ENCODE results near the gene MORN5. TPM values are rescaled to one million over a fixed set of nuclear protein-coding genes. Genes with fewer than 3 reads are reported as not detected.

The MORN5 gene
- total RNA-seq, 1 donor from 2014 or later = 0.57 TPM

GRCh38 chr9:122204055-122204454, 44.3 kb downstream of the MORN5 start:
- Mint-ChIP-seq H3K27ac (no peak overlapping the region), H3K4me3 (ENCODE audit: low read depth) (no peak overlapping the region)
- TF ChIP-seq, protein P1, sequence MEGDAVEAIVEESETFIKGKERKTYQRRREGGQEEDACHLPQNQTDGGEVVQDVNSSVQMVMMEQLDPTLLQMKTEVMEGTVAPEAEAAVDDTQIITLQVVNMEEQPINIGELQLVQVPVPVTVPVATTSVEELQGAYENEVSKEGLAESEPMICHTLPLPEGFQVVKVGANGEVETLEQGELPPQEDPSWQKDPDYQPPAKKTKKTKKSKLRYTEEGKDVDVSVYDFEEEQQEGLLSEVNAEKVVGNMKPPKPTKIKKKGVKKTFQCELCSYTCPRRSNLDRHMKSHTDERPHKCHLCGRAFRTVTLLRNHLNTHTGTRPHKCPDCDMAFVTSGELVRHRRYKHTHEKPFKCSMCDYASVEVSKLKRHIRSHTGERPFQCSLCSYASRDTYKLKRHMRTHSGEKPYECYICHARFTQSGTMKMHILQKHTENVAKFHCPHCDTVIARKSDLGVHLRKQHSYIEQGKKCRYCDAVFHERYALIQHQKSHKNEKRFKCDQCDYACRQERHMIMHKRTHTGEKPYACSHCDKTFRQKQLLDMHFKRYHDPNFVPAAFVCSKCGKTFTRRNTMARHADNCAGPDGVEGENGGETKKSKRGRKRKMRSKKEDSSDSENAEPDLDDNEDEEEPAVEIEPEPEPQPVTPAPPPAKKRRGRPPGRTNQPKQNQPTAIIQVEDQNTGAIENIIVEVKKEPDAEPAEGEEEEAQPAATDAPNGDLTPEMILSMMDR (IDR thresholded peaks at IDR 0.05; ENCODE audit: unreplicated experiment) = no peak

DNA sequence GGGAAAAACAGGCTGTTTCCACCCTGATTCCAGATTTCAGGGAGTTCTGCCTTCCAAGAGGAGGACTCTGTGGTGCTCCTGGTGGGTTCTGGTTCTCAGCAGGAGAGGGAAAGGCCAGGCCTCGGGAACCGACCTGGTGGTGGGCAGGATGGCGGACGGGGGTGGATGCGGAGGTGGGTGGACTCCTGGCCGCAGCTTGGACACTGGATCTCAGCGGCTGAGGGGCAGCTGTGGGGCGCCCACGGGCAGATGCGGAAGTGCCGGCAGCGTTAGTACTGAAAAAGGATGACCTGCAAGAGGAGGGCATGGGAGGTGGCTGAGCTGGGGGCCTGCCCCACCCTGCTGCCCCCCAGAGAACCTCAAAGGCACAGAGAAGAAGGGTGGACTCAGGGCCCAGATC, 44.8 kb downstream of the MORN5 start:
- Mint-ChIP-seq H3K9me3 (ENCODE audit: low read depth) (no peaks in the 10 kb centered on the region), H3K27ac (no peak overlapping the region), H3K27me3 (peaks cover 58% of the 10 kb centered on the region), H3K36me3 (ENCODE audit: insufficient read depth) (no peaks in the 10 kb centered on the region), H3K4me3 (ENCODE audit: low read depth) (no peak overlapping the region), H3K4me1 (ENCODE audit: low read depth) (no peaks in the 10 kb centered on the region)
- TF ChIP-seq, protein P1 (IDR thresholded peaks at IDR 0.05; ENCODE audit: unreplicated experiment) = no peak
- no peak for DNase-seq (ENCODE audit: low spot score, unreplicated experiment)

More at GRCh38 chr9:122204055-122204454, 44.3 kb downstream of the MORN5 start:
- Mint-ChIP-seq H3K36me3 (ENCODE audit: insufficient read depth) (no peaks in the 10 kb centered on the region), H3K4me1 (ENCODE audit: low read depth) (no peaks in the 10 kb centered on the region), H3K9me3 (ENCODE audit: low read depth) (no peaks in the 10 kb centered on the region), H3K27me3 (peaks cover 58% of the 10 kb centered on the region)
- DNase-seq (ENCODE audit: low spot score, unreplicated experiment) = no peak

DNA sequence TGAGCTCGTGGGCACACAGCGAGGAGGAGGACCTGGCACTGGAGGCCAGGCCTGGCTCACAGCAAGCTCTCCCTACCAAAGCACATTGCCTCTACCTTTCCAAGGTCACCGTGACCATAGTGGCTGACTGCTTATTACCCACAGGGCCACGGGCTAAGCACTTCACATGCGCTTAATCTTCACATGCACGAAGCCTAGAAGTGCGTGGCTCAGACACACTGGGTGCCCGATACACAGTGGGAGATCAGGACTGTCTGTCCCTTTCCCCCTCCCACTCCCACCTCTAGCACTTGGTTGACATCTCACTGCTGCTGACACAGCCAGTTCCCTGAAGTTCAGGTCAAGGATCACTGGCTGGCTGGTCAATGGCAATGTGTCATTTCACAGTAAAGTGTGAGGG, 45.5 kb downstream of the MORN5 start:
- no peaks in the 10 kb centered on the region for H3K36me3 Mint-ChIP-seq (ENCODE audit: insufficient read depth)
- H3K27ac Mint-ChIP-seq = no peak overlapping the region
- TF ChIP-seq, protein P1 (IDR thresholded peaks at IDR 0.05; ENCODE audit: unreplicated experiment) = no peak
- peaks cover 58% of the 10 kb centered on the region for H3K27me3 Mint-ChIP-seq
- no peak for DNase-seq (ENCODE audit: low spot score, unreplicated experiment)
- no peak overlapping the region for H3K4me3 Mint-ChIP-seq (ENCODE audit: low read depth)
- no peaks in the 10 kb centered on the region for H3K4me1 Mint-ChIP-seq (ENCODE audit: low read depth)
- H3K9me3 Mint-ChIP-seq (ENCODE audit: low read depth) = no peaks in the 10 kb centered on the region

DNA sequence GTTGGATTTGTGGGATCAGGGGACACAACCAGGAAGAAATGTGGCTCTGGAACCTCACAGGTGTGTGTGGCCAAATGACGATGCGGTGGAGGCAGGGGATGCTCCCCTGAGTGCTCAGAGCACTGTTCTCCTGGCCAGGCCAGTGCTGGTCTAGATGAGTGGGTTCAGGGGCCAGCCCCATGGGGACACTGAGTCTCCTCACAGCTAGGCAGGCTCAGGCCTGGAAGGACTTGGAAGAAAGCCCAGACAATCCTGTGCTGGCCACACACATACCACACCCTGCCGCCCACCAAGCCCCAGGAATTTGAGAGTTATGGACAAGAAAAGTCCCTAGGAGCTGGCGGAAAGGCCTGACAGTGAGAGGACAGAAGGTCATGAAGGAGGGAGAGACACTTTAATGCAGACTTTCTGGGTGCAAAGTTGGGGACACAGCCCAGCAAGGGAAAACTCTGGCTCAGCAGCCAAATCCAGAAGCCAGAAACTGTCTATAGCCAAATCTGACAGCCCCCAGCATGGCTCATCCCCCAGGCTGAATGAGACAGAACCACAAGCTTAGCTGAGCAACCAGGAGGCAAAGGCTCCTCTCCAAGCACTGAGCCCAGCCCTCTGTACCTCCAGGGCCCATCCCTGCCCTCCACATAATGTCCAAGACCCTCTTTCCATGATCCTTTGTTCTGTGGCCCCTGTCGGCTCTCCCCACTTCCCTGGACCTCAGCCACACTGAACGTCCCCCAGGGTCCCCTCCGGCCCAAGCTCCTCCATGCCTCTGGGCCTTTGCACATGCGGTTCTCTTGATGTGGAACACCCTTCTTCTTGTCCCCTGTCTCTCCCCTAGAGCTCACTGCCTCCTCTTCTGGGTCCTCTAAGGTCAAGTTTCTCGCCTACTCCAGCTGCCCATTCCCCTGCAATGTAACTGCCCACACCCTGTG, 46.7 kb downstream of the MORN5 start:
- no peaks in the 10 kb centered on the region for H3K4me1 Mint-ChIP-seq (ENCODE audit: low read depth)
- H3K36me3 Mint-ChIP-seq (ENCODE audit: insufficient read depth) = no peaks in the 10 kb centered on the region
- no peak overlapping the region for H3K27ac Mint-ChIP-seq
- no peak overlapping the region for H3K4me3 Mint-ChIP-seq (ENCODE audit: low read depth)
- no peak for DNase-seq (ENCODE audit: low spot score, unreplicated experiment)
- TF ChIP-seq, protein P1 (IDR thresholded peaks at IDR 0.05; ENCODE audit: unreplicated experiment) = no peak
- peaks cover 67% of the 10 kb centered on the region for H3K27me3 Mint-ChIP-seq
- H3K9me3 Mint-ChIP-seq (ENCODE audit: low read depth) = no peaks in the 10 kb centered on the region

- Mint-ChIP-seq H3K9me3 (ENCODE audit: low read depth) (no peaks in the 10 kb centered on the region), H3K27ac (no peak overlapping the region), H3K36me3 (ENCODE audit: insufficient read depth) (no peaks in the 10 kb centered on the region), H3K27me3 (peaks cover 73% of the 10 kb centered on the region), H3K4me1 (ENCODE audit: low read depth) (no peaks in the 10 kb centered on the region), H3K4me3 (ENCODE audit: low read depth) (no peak overlapping the region)
- TF ChIP-seq, protein P1 (IDR thresholded peaks at IDR 0.05; ENCODE audit: unreplicated experiment) = no peak
- DNase-seq (ENCODE audit: low spot score, unreplicated experiment) = no peak
Observed at GRCh38 chr9:122207096-122207495, 47.4 kb downstream of the MORN5 start.

Measured in progenitor cell of endocrine pancreas (in vitro differentiated cells).